Measurements from ENCODE around the gene TBC1D1.

TBC1D1 gene

GRCh38 chr4:38086151-38086848 lies 195.4 kb downstream of the TBC1D1 start:
- no peak for DNase-seq (ENCODE audit: low read depth in 1 of 2, low spot score in 1 of 2)
- in situ Hi-C loops (cut with HindIII; ENCODE audit: low pct_unique_long_range_greater_than_20kb, low sequenced_read_pairs) = no loop called here
- no peak for TF ChIP-seq JUND (IDR thresholded peaks at IDR 0.05; ENCODE audit: low read depth)

GRCh38 chr4:38086849-38087226 lies 196.0 kb downstream of the TBC1D1 start:
- no peak for DNase-seq (ENCODE audit: low read depth in 1 of 2, low spot score in 1 of 2)
- no peak for TF ChIP-seq JUND (IDR thresholded peaks at IDR 0.05; ENCODE audit: low read depth)
- in situ Hi-C loops (cut with HindIII; ENCODE audit: low pct_unique_long_range_greater_than_20kb, low sequenced_read_pairs) = no loop called here

GRCh38 chr4:38088321-38088720 lies 197.4 kb downstream of the TBC1D1 start:
- in situ Hi-C loops (cut with HindIII; ENCODE audit: low pct_unique_long_range_greater_than_20kb, low sequenced_read_pairs) = no loop called here
- no peak for DNase-seq (ENCODE audit: low read depth in 1 of 2, low spot score in 1 of 2)
- TF ChIP-seq JUND (IDR thresholded peaks at IDR 0.05; ENCODE audit: low read depth) = no peak

GRCh38 chr4:38089961-38090360 lies 199.1 kb downstream of the TBC1D1 start:
- DNase-seq (ENCODE audit: low read depth in 1 of 2, low spot score in 1 of 2) = no peak
- in situ Hi-C loops (cut with HindIII; ENCODE audit: low pct_unique_long_range_greater_than_20kb, low sequenced_read_pairs) = no loop called here
- TF ChIP-seq JUND (IDR thresholded peaks at IDR 0.05; ENCODE audit: low read depth) = no peak

- no peak for DNase-seq (ENCODE audit: low read depth in 1 of 2, low spot score in 1 of 2)
Observed at GRCh38 chr4:38090455-38091246, 199.8 kb downstream of the TBC1D1 start.

GRCh38 chr4:38091636-38092035 lies 200.8 kb downstream of the TBC1D1 start:
- no peak for TF ChIP-seq JUND (IDR thresholded peaks at IDR 0.05; ENCODE audit: low read depth)
- DNase-seq (ENCODE audit: low read depth in 1 of 2, low spot score in 1 of 2) = peak in 1 of 2 experiments; percentile 50
- in situ Hi-C loops (cut with HindIII; ENCODE audit: low pct_unique_long_range_greater_than_20kb, low sequenced_read_pairs) = no loop called here

More at GRCh38 chr4:38090455-38091246, 199.8 kb downstream of the TBC1D1 start:
- TF ChIP-seq JUND (IDR thresholded peaks at IDR 0.05; ENCODE audit: low read depth) = no peak
- in situ Hi-C loops (cut with HindIII; ENCODE audit: low pct_unique_long_range_greater_than_20kb, low sequenced_read_pairs) = no loop called here

- DNase-seq (ENCODE audit: low read depth in 1 of 2, low spot score in 1 of 2) = no peak
- in situ Hi-C loops (cut with HindIII; ENCODE audit: low pct_unique_long_range_greater_than_20kb, low sequenced_read_pairs) = no loop called here
- TF ChIP-seq JUND (IDR thresholded peaks at IDR 0.05; ENCODE audit: low read depth) = no peak
Observed at GRCh38 chr4:38092701-38093100, 201.8 kb downstream of the TBC1D1 start.

GRCh38 chr4:38094419-38094818 lies 203.5 kb downstream of the TBC1D1 start:
- in situ Hi-C loops (cut with HindIII; ENCODE audit: low pct_unique_long_range_greater_than_20kb, low sequenced_read_pairs) = no loop called here
- DNase-seq (ENCODE audit: low read depth in 1 of 2, low spot score in 1 of 2) = no peak
- TF ChIP-seq JUND (IDR thresholded peaks at IDR 0.05; ENCODE audit: low read depth) = no peak

GRCh38 chr4:38095691-38096090 lies 204.8 kb downstream of the TBC1D1 start:
- in situ Hi-C loops (cut with HindIII; ENCODE audit: low pct_unique_long_range_greater_than_20kb, low sequenced_read_pairs) = no loop called here
- TF ChIP-seq JUND (IDR thresholded peaks at IDR 0.05; ENCODE audit: low read depth) = no peak

GRCh38 chr4:38097818-38098217 lies 206.9 kb downstream of the TBC1D1 start:
- no peak for TF ChIP-seq JUND (IDR thresholded peaks at IDR 0.05; ENCODE audit: low read depth)
- in situ Hi-C loops (cut with HindIII; ENCODE audit: low pct_unique_long_range_greater_than_20kb, low sequenced_read_pairs) = no loop called here
- no peak for DNase-seq (ENCODE audit: low read depth in 1 of 2, low spot score in 1 of 2)

More at GRCh38 chr4:38095691-38096090, 204.8 kb downstream of the TBC1D1 start:
- no peak for DNase-seq (ENCODE audit: low read depth in 1 of 2, low spot score in 1 of 2)

GRCh38 chr4:38099020-38099600 lies 208.2 kb downstream of the TBC1D1 start:
- no peak for DNase-seq (ENCODE audit: low read depth in 1 of 2, low spot score in 1 of 2)
- in situ Hi-C loops (cut with HindIII; ENCODE audit: low pct_unique_long_range_greater_than_20kb, low sequenced_read_pairs) = no loop called here
- TF ChIP-seq JUND (IDR thresholded peaks at IDR 0.05; ENCODE audit: low read depth) = no peak

GRCh38 chr4:38099908-38100407 lies 209.1 kb downstream of the TBC1D1 start:
- in situ Hi-C loops (cut with HindIII; ENCODE audit: low pct_unique_long_range_greater_than_20kb, low sequenced_read_pairs) = no loop called here
- TF ChIP-seq JUND (IDR thresholded peaks at IDR 0.05; ENCODE audit: low read depth) = no peak
- no peak for DNase-seq (ENCODE audit: low read depth in 1 of 2, low spot score in 1 of 2)

Data from T47D (cell line).